ENCODE data around the gene ADNP2.

The ADNP2 gene

DNA sequence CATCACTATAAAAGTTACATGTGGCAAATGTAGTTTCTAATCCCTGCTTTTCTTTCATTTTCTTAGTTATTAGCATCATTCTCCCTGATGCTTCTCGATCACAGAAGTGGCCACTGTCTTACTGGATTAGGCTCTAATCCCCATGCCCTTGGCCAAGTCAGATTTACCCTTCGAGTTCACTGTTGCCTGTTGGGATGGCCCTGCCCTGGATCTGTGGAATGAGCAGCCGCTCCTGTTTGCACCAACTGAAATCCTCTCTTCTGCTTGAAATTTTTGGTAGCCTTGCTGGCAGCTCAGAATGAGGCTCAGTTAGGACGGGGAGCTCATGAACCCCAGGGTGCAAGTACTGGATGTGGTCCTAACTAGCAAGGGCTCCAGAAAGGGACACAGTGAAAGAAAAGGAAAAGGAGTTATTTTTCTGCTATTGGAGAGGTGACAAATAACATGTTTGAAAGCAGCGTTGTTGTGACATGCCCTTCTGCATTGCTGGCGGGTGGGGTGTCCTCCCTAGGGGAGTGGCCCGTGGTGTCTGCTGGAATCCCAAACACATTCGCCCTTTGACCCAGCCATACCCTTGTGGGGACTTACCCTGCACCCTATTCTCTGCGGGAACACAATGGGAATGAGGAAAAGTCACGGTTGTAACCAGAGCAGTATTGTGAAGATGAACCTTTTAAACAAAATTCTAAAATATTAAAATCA lies 40.3 kb upstream of the ADNP2 start:
- TF ChIP-seq, protein P1, sequence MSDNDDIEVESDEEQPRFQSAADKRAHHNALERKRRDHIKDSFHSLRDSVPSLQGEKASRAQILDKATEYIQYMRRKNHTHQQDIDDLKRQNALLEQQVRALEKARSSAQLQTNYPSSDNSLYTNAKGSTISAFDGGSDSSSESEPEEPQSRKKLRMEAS (IDR thresholded peaks at IDR 0.05; ENCODE audit: low read depth, low read length): no peak
- TF ChIP-seq MYC (IDR thresholded peaks at IDR 0.05; ENCODE audit: low read depth, low read length) (no peak), POLR2A (IDR thresholded peaks at IDR 0.05; ENCODE audit: extremely low read depth, insufficient read length) (no peak)
- TF ChIP-seq, protein P2, sequence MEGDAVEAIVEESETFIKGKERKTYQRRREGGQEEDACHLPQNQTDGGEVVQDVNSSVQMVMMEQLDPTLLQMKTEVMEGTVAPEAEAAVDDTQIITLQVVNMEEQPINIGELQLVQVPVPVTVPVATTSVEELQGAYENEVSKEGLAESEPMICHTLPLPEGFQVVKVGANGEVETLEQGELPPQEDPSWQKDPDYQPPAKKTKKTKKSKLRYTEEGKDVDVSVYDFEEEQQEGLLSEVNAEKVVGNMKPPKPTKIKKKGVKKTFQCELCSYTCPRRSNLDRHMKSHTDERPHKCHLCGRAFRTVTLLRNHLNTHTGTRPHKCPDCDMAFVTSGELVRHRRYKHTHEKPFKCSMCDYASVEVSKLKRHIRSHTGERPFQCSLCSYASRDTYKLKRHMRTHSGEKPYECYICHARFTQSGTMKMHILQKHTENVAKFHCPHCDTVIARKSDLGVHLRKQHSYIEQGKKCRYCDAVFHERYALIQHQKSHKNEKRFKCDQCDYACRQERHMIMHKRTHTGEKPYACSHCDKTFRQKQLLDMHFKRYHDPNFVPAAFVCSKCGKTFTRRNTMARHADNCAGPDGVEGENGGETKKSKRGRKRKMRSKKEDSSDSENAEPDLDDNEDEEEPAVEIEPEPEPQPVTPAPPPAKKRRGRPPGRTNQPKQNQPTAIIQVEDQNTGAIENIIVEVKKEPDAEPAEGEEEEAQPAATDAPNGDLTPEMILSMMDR (IDR thresholded peaks at IDR 0.05; ENCODE audit: low read depth, low read length): no peak
- no peak for DNase-seq (ENCODE audit: low read depth)
- no peak overlapping the region for H3K4me3 ChIP-seq (ENCODE audit: low read depth, low read length)

DNA sequence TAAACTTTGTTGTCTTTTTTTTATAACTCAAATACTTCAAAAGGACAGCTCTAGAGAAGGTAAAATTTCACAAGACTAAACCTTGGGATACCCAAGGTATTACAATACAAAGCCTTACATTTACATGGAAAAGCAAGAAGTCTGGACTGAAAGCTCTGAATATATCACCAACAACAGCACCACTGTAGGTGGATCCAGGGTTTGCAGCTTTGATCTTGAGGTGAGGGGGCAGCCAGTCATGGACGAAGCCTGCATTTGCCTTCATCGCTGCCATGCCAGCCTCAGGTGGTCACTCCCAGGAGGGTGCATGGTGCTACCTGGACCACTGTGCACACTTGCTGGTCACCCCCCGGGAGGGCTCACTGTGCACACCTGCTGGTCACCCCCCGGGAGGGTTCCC lies 38.2 kb upstream of the ADNP2 start:
- DNase-seq (ENCODE audit: low read depth): no peak
- no peak overlapping the region for H3K4me3 ChIP-seq (ENCODE audit: low read depth, low read length)
- TF ChIP-seq MYC (IDR thresholded peaks at IDR 0.05; ENCODE audit: low read depth, low read length) (no peak), POLR2A (IDR thresholded peaks at IDR 0.05; ENCODE audit: extremely low read depth, insufficient read length) (no peak)
- TF ChIP-seq, protein P1 (IDR thresholded peaks at IDR 0.05; ENCODE audit: low read depth, low read length): no peak
- TF ChIP-seq, protein P2 (IDR thresholded peaks at IDR 0.05; ENCODE audit: low read depth, low read length): no peak

DNA sequence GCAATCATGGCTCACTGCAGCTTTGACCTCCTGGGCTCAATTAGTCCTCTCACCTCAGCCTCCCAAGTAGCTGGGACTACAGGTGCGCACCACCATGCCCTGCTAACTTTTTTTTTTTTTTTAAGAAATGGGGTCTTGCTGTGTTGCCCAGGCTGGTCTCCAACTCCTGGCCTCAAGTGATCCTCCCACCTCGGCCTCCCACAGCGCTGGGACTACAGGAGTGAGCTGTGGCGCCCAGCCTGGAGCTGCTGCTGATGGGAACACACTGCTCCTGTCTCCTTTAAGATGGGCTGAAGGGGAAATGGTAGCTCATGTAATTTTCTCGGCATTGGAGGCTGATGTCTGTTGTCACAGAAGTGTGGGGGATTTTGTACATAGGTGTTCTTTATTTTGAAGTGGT lies 34.9 kb upstream of the ADNP2 start:
- DNase-seq (ENCODE audit: low read depth): no peak
- TF ChIP-seq POLR2A (IDR thresholded peaks at IDR 0.05; ENCODE audit: extremely low read depth, insufficient read length) (no peak), MYC (IDR thresholded peaks at IDR 0.05; ENCODE audit: low read depth, low read length) (no peak)
- TF ChIP-seq, protein P1 (IDR thresholded peaks at IDR 0.05; ENCODE audit: low read depth, low read length): no peak
- TF ChIP-seq, protein P2 (IDR thresholded peaks at IDR 0.05; ENCODE audit: low read depth, low read length): no peak
- no peak overlapping the region for H3K4me3 ChIP-seq (ENCODE audit: low read depth, low read length)

DNA sequence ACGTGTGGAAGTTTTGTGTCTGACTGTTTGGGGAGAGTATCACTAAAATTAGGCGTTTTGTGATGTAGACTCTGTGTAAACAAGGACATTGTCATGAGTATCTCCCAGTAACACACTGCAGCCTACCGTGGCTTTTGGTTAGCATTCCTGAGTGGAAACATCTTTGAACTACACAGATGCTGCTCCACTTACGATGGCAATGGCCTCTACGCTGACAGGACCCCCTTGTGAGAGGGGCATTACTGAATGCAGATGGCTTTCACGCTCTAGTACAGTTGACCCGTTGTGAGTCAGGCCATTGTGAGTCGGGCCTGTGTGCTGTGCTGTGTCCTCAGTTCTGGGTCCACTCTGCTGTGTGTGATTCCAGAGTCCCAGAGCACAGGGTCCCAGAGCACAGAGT lies 34.4 kb upstream of the ADNP2 start:
- DNase-seq (ENCODE audit: low read depth): no peak
- H3K4me3 ChIP-seq (ENCODE audit: low read depth, low read length): no peak overlapping the region
- TF ChIP-seq, protein P1 (IDR thresholded peaks at IDR 0.05; ENCODE audit: low read depth, low read length): no peak
- no peak for TF ChIP-seq POLR2A (IDR thresholded peaks at IDR 0.05; ENCODE audit: extremely low read depth, insufficient read length)
- TF ChIP-seq, protein P2 (IDR thresholded peaks at IDR 0.05; ENCODE audit: low read depth, low read length): no peak
- no peak for TF ChIP-seq MYC (IDR thresholded peaks at IDR 0.05; ENCODE audit: low read depth, low read length)

DNA sequence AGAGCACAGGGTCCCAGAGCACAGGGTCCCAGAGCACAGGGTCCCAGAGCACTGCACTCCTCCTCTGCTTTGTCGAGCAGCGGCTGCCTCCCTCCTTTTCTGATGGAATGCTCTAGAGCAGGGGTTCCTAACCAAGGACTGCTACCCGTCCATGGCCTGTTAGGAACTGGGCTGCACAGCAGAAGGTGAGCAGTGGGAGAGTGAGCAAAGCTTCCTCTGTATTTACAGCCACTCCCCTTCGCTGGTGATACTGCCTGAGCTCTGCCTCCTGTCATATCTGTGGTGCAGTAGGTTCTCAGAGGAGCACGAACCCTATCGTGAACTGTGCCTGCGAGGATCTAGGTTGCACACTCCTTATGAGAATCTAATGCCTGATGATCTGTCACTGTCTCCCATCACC lies 33.1 kb upstream of the ADNP2 start:
- no peak for TF ChIP-seq MYC (IDR thresholded peaks at IDR 0.05; ENCODE audit: low read depth, low read length)
- TF ChIP-seq, protein P1 (IDR thresholded peaks at IDR 0.05; ENCODE audit: low read depth, low read length): no peak
- no peak for TF ChIP-seq POLR2A (IDR thresholded peaks at IDR 0.05; ENCODE audit: extremely low read depth, insufficient read length)
- TF ChIP-seq, protein P2 (IDR thresholded peaks at IDR 0.05; ENCODE audit: low read depth, low read length): no peak

More for the DNA sequence above, 33.1 kb upstream of the ADNP2 start:
- no peak for DNase-seq (ENCODE audit: low read depth)
- no peak overlapping the region for H3K4me3 ChIP-seq (ENCODE audit: low read depth, low read length)

Data from NB4 (cell line).